GM23248 (cell line): ENCODE data around the gene PMFBP1. TPM values are rescaled to one million over a fixed set of nuclear protein-coding genes. Genes with fewer than 3 reads are reported as not detected.
A peak's percentile ranks its signal among the peaks of the same experiment; 100 is the strongest.

Source experiments
- DNase-seq: peaks from one replicate; pipeline ENCODE4 v3.0.0-alpha.2; 2015
- H2AFZ ChIP-seq: fragments of 200-600 bp; sonication (generic); 2 replicates; pipeline ENCODE4 v1.6.1; 2016; ENCODE audit warnings: antibody characterized with exemption
- H3F3A ChIP-seq: fragments of 200-600 bp; sonication (generic); 2 replicates; pipeline ENCODE4 v1.6.1; 2016; ENCODE audit warnings: mild to moderate bottlenecking, antibody characterized with exemption, mixed run types; ENCODE audit not compliant: insufficient read depth
- H3K27ac ChIP-seq: fragments of 200-600 bp; sonication (generic); 2 replicates; pipeline ENCODE4 v1.5.1; 2016; ENCODE audit warnings: mild to moderate bottlenecking
- H3K27me3 ChIP-seq: fragments of 200-600 bp; sonication (generic); replicated peaks from 2 replicates; pipeline ENCODE4 v1.6.1; 2016; ENCODE audit warnings: mild to moderate bottlenecking; ENCODE audit not compliant: insufficient read depth
- H3K36me3 ChIP-seq: fragments of 200-600 bp; sonication (generic); 2 replicates; pipeline ENCODE4 v1.6.1; 2016; ENCODE audit warnings: low read depth, mild to moderate bottlenecking
- H3K4me1 ChIP-seq: fragments of 200-600 bp; sonication (generic); 2 replicates; pipeline ENCODE4 v1.6.1; 2016; ENCODE audit warnings: mild to moderate bottlenecking; ENCODE audit not compliant: insufficient read depth
- H3K4me2 ChIP-seq: fragments of 200-600 bp; sonication (generic); one replicate; pipeline ENCODE4 v1.6.1; 2016; ENCODE audit warnings: mild to moderate bottlenecking; ENCODE audit not compliant: unreplicated experiment
- H3K4me3 ChIP-seq: fragments of 200-600 bp; sonication (generic); 2 replicates; pipeline ENCODE4 v1.5.1; 2016; ENCODE audit warnings: mild to moderate bottlenecking
- H3K79me2 ChIP-seq: fragments of 200-600 bp; sonication (generic); 2 replicates; pipeline ENCODE4 v1.6.1; 2016; ENCODE audit warnings: mild to moderate bottlenecking; ENCODE audit not compliant: insufficient read depth
- H3K9ac ChIP-seq: fragments of 200-600 bp; sonication (generic); 2 replicates; pipeline ENCODE4 v1.6.1; 2016; ENCODE audit warnings: mild to moderate bottlenecking
- H3K9me2 ChIP-seq: fragments of 200-600 bp; sonication (generic); 2 replicates; pipeline ENCODE4 v1.6.1; 2016; ENCODE audit warnings: mixed run types, mild to moderate bottlenecking, moderate library complexity; ENCODE audit not compliant: insufficient read depth
- H3K9me3 ChIP-seq: fragments of 200-600 bp; sonication (generic); one replicate; pipeline ENCODE4 v1.6.1; 2017; ENCODE audit warnings: low read depth
- H4K20me1 ChIP-seq: fragments of 200-600 bp; sonication (generic); 2 replicates; pipeline ENCODE4 v1.6.0; 2016; ENCODE audit not compliant: insufficient read depth
- EZH2 ChIP-seq: fragments of 200-600 bp; sonication (generic); IDR thresholded peaks from 2 replicates; pipeline ENCODE4 v1.6.1; 2018; ENCODE audit warnings: antibody characterized with exemption, mild to moderate bottlenecking; ENCODE audit not compliant: insufficient read depth, poor library complexity, severe bottlenecking
- EZH2phosphoT487 ChIP-seq: fragments of 200-600 bp; sonication (generic); IDR thresholded peaks from 2 replicates; pipeline ENCODE4 v1.6.1; 2018; ENCODE audit warnings: antibody characterized with exemption, moderate library complexity, mild to moderate bottlenecking, low read depth; ENCODE audit not compliant: insufficient read depth
- WGBS, 2 experiments: methylation state at CpG; one replicate each; pipeline ENCODE4 v1.1.6; 2015 to 2017; ENCODE audit warnings: low lambda C conversion rate in 2 of 2, low coverage in 1 of 2; ENCODE audit errors: missing lambda C conversion rate in 2 of 2; 5-methylcytosine and 5-hydroxymethylcytosine counted together
- in situ Hi-C: fragments of 300-500 bp; cut with MboI; formaldehyde crosslinking; loops from 2 replicates; pipeline ENCODE4 v1.15.0; 2020
- polyA plus RNA-seq: library from polyadenylated mRNA; unstranded; fragments of >200 nt; fragmentation: Nextera tagmentation; extraction: Ambion mirVana; gene quantifications from 2 replicates; pipeline ENCODE4 v1.2.1, GENCODE V29; 2016
- total RNA-seq: library from RNA; depleted of rRNA; stranded (reverse); fragments of >200 nt; shearing (Covaris generic); gene quantifications from 2 replicates; pipeline ENCODE4 v1.2.3, GENCODE V29; 2014

The PMFBP1 gene
- total and polyA plus RNA-seq, 2 experiments from 2014 or later = not detected

GRCh38 chr16:72195609-72196008 lies 23.7 kb upstream of the PMFBP1 start:
- no peaks in the 10 kb centered on the region for H3K9me3 ChIP-seq
- no peak overlapping the region for H3K9ac ChIP-seq
- TF ChIP-seq EZH2 = no peak
- TF ChIP-seq EZH2phosphoT487 = no peak
- DNase-seq = no peak
- H2AFZ ChIP-seq = no peak overlapping the region
- 0 out of 2 replicates have a peak, but pooled peaks cover 7% of the 10 kb centered on the region for H3K4me1 ChIP-seq
- H4K20me1 ChIP-seq = no peaks in the 10 kb centered on the region
- no peak overlapping the region for H3K4me2 ChIP-seq
- no peaks in the 10 kb centered on the region for H3K27me3 ChIP-seq
- no peaks in the 10 kb centered on the region for H3K79me2 ChIP-seq
- no peaks in the 10 kb centered on the region for H3F3A ChIP-seq
- no peak overlapping the region for H3K4me3 ChIP-seq
- H3K36me3 ChIP-seq = no peaks in the 10 kb centered on the region
- H3K9me2 ChIP-seq = no peaks in the 10 kb centered on the region
- WGBS, 2 experiments = 63 to 75% methylated on average over 4 of the region's 4 CpGs
- no peak overlapping the region for H3K27ac ChIP-seq
- in situ Hi-C loops = no loop called here

- Histone ChIP-seq H4K20me1 (no peaks in the 10 kb centered on the region), H3K79me2 (no peaks in the 10 kb centered on the region), H3K27ac (no peak overlapping the region), H3K36me3 (no peaks in the 10 kb centered on the region), H3K9me3 (no peaks in the 10 kb centered on the region), H2AFZ (no peak overlapping the region), H3F3A (no peaks in the 10 kb centered on the region), H3K4me3 (no peak overlapping the region), H3K9me2 (no peaks in the 10 kb centered on the region), H3K27me3 (no peaks in the 10 kb centered on the region), H3K4me1 (no peaks in the 10 kb centered on the region), H3K4me2 (no peak overlapping the region), H3K9ac (no peak overlapping the region)
- TF ChIP-seq EZH2phosphoT487 = no peak
- no peak for TF ChIP-seq EZH2
- in situ Hi-C loops = no loop called here
- peak; percentile 19 for DNase-seq
- 77 to 79% methylated on average over 3 of the region's 3 CpGs for WGBS, 2 experiments
Observed at GRCh38 chr16:72191551-72191950, 19.6 kb upstream of the PMFBP1 start.

GRCh38 chr16:72189865-72190371 lies 18.0 kb upstream of the PMFBP1 start:
- Histone ChIP-seq H3K9ac (no peak overlapping the region), H3K36me3 (no peaks in the 10 kb centered on the region), H3K79me2 (no peaks in the 10 kb centered on the region), H4K20me1 (no peaks in the 10 kb centered on the region), H3K4me2 (no peak overlapping the region), H3K27ac (no peak overlapping the region), H3K9me3 (no peaks in the 10 kb centered on the region), H2AFZ (no peak overlapping the region), H3K4me1 (no peaks in the 10 kb centered on the region), H3F3A (no peaks in the 10 kb centered on the region), H3K4me3 (no peak overlapping the region), H3K27me3 (no peaks in the 10 kb centered on the region), H3K9me2 (no peaks in the 10 kb centered on the region)
- TF ChIP-seq EZH2 (no peak), EZH2phosphoT487 (no peak)
- in situ Hi-C loops = no loop called here
- 66 to 69% methylated on average over 6 of the region's 6 CpGs for WGBS, 2 experiments
- peak; percentile 65 for DNase-seq

- H3K36me3 ChIP-seq = no peaks in the 10 kb centered on the region
- H3K4me2 ChIP-seq = no peak overlapping the region
- 85 to 95% methylated on average over 4 of the region's 4 CpGs for WGBS, 2 experiments
- in situ Hi-C loops = no loop called here
- no peaks in the 10 kb centered on the region for H3K9me3 ChIP-seq
- no peaks in the 10 kb centered on the region for H3F3A ChIP-seq
- no peak overlapping the region for H2AFZ ChIP-seq
- no peak overlapping the region for H3K4me3 ChIP-seq
- DNase-seq = no peak
- no peak for TF ChIP-seq EZH2
- no peak for TF ChIP-seq EZH2phosphoT487
- no peaks in the 10 kb centered on the region for H3K9me2 ChIP-seq
- no peak overlapping the region for H3K9ac ChIP-seq
- no peaks in the 10 kb centered on the region; the same call in 1 of the 2 replicates for H3K27me3 ChIP-seq
- H4K20me1 ChIP-seq = no peaks in the 10 kb centered on the region
- H3K27ac ChIP-seq = no peak overlapping the region
- H3K4me1 ChIP-seq = no peaks in the 10 kb centered on the region
- no peaks in the 10 kb centered on the region for H3K79me2 ChIP-seq
Observed at GRCh38 chr16:72188541-72188940, 16.6 kb upstream of the PMFBP1 start.

- 58 to 63% methylated on average over 6 of the region's 6 CpGs for WGBS, 2 experiments
Observed at GRCh38 chr16:72187551-72187950, 15.6 kb upstream of the PMFBP1 start.

More at GRCh38 chr16:72187551-72187950, 15.6 kb upstream of the PMFBP1 start:
- Histone ChIP-seq H3K27me3 (no peaks in the 10 kb centered on the region; the same call in 1 of the 2 replicates), H3K36me3 (no peaks in the 10 kb centered on the region), H4K20me1 (no peaks in the 10 kb centered on the region), H3K9me2 (no peaks in the 10 kb centered on the region), H3K27ac (no peak overlapping the region), H3K9me3 (no peaks in the 10 kb centered on the region), H3K4me1 (no peaks in the 10 kb centered on the region), H3K79me2 (no peaks in the 10 kb centered on the region), H2AFZ (no peak overlapping the region), H3K9ac (no peak overlapping the region), H3K4me3 (no peak overlapping the region), H3K4me2 (no peak overlapping the region), H3F3A (no peaks in the 10 kb centered on the region)
- in situ Hi-C loops = no loop called here
- no peak for DNase-seq
- TF ChIP-seq EZH2phosphoT487 (no peak), EZH2 (no peak)
